HK-2 (cell line): ENCODE data around the gene PITX3.
A peak's percentile ranks its signal among the peaks of the same experiment; 100 is the strongest.
"Not testable (repeated sequence)": the region's sequence is repeated elsewhere in the genome, so short reads cannot be mapped to it uniquely, and the experiment has no call there.

Source experiments
- DNase-seq: peaks from one replicate; pipeline ENCODE4 v3.0.0-alpha.2; 2018; ENCODE audit not compliant: unreplicated experiment

Gene PITX3

GRCh38 chr10:102255404-102255803 is 14.1 kb upstream of the PITX3 start:
- no peak for DNase-seq

DNA sequence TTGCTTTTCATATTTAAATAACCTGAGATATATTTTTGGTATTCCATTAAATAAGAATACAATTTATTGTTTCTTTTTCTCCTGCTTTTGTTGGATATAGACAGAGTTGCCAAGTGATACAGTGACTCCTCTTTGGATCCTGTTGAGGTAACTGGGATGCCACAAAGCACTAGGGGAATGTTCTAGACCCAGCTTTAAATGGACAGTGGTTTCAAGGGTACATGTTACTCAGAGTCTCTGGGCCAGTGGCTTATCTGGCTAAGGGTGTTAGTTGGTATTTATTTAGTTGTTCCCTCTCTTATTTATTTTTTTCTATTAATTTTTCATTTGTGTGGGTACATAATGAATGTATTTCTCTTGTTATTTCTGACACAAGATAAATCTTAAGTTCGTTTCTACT is 13.1 kb upstream of the PITX3 start:
- DNase-seq, result no peak

- not testable (repeated sequence) for DNase-seq
Observed at GRCh38 chr10:102252508-102252907, 11.2 kb upstream of the PITX3 start.

DNA sequence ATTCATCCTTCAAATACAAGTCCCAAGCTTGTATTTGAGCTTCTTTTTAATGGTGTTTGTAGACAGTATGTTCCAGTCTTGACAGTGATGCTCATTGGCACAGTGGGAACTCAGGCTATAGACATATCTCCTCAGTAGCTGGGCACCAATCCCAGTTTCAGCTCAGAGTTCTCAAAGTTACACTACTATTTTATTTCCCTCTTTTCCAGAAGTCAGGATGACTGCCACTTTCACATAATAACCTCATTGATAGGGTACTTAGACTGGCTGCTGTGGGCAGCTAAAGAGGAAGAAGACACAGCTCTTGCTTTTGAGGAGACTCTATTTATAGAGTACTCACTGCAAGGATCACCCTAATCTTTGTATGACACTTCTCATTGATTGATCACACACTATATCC is 6.4 kb upstream of the PITX3 start:
- no peak for DNase-seq

- no peak for DNase-seq
Observed at GRCh38 chr10:102246261-102246660, 4.9 kb upstream of the PITX3 start.

DNA sequence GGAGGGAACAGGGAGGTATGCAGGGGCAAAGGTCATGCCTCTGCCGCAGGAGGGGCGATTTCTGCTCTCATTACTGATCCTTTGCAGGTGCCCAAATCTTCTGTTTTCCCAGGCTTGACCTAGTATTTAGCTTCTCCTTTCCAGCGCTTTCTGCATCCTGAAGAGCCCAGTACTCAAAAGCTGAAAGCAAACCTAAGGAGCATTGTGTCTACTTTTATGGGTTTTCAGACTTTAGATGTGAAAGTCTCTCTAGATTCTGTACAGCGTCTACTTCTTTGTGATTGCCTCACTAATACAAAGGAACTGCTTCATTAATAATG is 4.6 kb upstream of the PITX3 start:
- no peak for DNase-seq

DNA sequence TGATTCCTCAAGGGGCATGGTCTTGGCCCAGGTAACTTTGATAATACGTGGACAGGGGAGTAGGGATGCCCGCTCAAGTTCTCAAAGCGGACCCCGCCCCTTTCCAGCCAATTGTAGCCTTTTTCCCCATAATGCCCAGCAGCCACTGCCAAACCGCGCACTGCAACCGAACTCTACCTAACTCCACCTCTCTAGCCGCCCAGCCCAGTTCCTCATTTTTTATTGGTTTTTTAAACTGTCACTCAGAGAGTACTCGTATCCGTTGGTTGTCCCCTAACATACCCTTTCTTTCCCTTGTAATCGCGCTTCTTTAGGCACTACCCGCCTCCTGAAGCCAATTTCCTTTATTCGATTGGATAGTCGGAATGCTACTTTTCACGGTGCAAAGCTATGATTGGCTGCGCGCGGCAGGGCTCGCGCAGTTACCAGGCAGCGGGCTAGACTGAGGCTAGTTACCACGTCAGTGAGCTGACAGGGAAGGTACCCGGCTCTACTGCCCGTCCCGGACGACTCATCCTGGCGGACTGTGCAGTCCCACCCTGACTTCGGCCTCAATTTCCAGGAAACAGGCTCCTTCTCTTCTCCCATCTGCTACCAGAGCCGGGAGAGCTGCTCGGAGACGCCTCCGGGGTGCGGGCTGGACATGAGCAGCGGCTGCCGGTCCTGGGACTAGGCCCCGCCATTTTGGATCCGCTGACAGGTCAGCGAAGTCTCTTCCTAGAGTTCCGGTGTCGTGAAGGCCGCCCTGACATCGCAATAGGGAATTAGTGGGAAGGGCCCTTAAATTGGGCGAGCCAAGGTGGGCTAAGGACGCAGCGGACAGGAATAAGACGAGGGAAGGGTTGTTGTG is 4.0 kb upstream of the PITX3 start, which contains the start of gene GBF1:
Gene GBF1 (plus strand): TSS at position 451 of the 850 bp plus-strand sequence. CDS start 13,407 bp downstream, outside the sequence.
- DNase-seq, result peak; percentile 97

DNA sequence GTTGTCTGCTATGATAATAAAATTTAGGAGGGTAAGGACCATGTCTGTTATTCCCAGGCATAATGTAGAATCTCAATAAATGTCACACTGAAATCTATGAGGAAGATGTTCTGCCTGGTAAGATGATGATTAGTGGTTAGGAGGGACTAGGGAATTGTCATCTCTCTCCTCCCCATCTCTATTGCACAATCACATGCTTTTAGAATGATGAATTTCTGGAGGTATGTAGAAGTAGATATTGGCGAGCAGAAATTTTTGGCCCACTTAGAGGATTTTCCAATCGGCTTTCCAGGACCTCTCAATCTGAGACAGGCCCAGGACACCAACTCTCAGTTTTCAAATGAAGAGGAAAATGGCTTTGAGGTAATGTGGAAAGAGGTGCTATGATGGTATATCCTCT is 2.0 kb upstream of the PITX3 start:
- DNase-seq, result no peak

GRCh38 chr10:102242118-102242485 is 790 bp upstream of the PITX3 start:
- DNase-seq, result no peak

- no peak for DNase-seq
Observed at GRCh38 chr10:102241032-102241443, 274 bp downstream of the PITX3 start.

GRCh38 chr10:102240467-102241031 is 763 bp downstream of the PITX3 start:
- no peak for DNase-seq

DNA sequence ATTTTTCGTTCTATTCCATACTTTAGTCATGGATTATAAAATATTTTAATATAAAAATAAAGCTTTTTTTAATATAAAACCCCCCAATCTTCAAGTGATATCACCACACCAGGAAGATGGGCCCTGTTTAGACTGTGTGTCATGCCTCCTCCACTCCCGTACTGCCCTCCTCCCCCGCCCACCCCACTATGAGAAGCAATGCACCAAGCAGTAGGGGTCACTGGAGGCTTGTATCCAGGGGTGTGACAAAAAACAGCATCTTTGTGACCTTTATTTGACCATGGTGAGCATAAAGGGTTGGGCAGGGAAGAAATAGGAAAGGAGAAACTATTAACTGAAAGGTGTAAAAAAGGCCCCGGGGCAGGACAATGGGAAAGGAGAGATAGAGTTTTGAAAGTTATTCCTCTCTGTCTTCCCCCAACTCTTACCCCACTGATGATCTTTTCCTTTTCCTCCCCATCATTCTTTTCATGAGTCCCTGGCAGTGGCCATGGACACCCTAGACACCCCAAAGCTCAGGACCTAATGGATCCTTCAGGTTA is 3.5 kb downstream of the PITX3 start:
- DNase-seq, result no peak

- DNase-seq, result no peak
Observed at GRCh38 chr10:102236006-102236405, 5.3 kb downstream of the PITX3 start.

DNA sequence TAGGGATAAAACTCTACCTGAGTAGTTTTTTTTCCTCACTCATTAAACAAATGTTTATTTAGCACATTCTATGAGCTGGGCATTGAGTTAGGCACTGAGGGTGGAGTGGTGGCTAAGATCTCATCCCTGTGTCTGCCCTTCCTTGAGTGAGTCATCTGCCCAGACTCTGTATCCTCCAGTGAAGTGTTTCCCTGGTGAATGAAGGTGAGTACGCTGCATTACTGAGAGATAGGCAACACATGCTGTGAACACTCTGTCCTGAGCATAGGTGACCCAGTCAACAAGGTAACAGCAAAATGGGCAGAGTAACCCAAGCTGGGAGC is 5.8 kb downstream of the PITX3 start:
- DNase-seq, result peak; percentile 53

DNA sequence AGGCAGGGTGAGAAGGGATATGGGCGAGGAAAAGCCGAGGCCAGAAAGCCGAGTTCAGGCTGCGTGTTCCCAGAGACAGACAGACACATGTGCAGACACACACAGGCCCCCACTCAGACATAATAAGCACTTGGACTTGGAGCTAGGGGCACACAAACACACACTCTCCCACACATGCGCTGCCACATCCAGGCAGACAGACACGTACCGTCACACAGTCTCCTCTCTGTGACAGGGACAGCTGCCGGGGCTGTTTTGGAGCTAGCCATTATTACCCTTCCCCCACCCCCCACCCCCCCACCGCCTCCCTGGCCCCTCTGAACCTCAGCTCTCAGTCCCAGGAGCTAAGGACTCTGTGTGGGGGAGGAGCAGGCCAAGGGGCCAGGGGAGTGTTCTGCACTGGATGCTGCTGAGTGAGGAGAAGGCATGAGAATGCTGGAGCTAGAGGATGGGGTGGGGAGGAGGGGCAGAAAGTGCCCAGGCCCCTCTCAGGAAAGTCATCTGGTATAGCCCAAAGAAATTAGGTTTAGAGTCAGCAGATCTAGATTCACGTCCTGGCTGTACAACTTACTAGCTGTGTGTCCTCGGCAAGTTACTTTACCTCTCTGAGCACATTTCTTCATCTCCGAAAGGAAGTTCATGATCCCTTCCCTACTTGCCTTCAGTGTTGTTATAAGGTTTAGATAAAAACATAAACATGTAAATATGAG is 6.3 kb downstream of the PITX3 start:
- DNase-seq, result no peak

DNA sequence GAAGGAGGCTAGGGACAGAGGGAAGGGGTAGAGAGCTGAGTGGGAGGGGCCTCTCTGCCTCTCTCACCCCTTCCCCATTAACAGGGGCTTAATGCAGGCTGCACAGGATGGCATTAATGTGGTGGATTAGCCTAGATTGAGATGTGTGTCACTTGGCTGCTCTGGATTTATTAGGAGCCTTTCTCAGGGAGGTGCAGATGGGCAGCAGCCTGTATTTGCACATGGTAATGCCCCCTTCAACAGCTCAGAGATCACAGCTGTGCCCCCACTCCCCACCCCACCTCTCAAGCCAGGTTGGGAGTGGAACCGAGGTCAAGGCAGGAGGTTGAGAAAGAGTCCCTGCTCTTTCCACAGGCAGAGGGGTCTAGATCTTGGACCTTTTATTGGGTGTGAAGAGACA is 7.3 kb downstream of the PITX3 start:
- DNase-seq, result no peak

DNA sequence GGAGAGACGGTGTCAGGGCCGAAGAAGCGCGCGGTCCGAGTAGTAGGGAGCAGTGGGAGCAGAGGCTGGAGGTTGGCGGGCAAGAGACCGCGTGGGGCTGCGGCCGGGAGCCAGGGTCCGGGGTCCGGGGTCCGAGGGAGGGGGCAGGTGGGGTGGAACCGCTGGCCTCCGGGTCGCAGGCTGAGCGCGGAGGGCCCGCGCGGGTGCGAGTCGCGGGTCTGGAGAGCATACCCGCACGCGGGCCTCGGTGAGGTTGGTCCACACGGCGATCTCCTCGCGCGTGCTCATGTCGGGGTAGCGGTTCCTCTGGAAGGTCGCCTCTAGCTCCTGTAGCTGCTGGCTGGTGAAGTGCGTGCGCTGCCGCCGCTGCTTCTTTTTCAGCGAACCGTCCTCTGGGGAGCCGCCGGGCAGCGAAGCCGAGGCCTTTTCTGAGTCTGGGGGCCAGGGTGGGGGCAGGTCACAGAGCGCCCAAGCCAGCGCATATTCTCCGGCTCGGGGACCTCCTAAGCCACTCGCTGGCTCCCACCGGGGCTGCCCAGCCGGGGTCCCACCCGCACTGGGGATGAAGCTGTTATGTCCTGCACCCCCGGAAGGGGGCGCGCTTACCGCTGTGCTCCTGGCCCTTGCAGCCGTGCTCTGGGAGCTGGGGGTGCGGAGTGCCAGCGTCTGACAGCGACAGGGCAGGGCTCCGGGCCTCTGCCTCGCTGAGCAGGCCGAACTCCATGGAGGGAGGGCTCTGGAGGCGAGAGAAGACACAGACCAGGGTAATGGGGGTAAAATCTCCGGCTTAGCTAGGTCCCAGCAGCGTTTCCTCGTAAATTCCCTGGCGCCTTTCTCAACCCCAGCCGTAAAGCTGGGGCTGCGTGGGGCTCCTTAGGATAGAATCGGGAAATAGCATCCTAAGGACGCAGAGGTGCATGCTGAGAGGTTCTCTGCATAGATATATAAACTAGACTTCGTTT is 9.7 kb downstream of the PITX3 start:
- DNase-seq, result peak; percentile 90

DNA sequence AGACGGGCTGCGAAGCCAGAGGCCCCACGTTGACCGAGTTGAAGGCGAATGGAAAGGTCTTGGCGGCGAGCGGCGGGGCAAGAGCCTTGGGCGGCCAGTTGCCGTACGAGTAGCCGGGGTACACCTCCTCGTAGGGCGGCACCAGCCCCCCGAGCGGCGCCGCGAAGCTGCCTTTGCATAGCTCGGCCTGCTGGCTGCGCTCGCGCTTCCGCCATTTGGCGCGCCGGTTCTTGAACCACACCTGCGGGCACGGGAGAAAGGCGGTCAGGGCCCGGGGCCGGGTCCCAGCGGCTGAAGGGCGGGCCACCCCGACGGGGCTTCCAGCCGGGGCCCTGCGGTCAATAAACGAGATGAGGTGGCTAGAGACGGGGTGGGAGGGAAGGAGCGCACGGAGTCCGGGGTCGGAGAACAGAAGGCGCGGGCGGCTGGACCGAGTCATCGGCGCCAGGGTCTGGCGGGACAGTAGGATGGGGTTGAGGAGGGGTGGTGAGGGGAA is 10.4 kb downstream of the PITX3 start:
- DNase-seq, result peak; percentile 84

DNA sequence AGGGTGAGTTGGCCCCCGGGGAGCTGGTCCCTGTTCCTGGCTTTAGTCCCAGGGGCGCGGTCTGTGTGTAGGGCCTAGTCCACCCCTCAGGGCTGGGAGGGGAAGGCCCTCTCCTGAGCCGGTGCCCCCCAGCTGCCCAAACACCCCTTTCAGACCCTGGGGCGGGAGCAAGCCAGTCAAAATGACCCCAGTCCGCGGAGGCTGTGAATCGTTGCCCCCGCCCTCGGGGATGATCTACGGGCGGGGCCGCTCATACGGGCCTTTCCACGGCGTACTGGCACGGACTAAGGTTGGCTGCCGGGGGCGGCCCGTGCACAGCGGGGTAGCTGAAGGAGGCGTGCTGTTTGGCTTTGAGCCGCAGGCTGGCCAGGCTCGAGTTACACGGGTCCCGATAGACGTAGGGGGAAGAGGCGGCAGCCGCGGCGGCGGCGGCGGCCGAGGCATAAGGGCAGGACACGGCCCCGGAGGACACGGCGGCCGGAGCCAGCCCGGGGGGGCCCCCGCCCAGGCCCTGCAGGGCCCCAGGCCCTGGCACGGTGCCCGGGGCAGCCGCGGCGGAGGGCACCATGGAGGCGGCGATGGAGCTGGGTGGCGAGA is 10.9 kb downstream of the PITX3 start:
- DNase-seq, result peak; percentile 88

- peak; percentile 95 for DNase-seq
Observed at GRCh38 chr10:102229810-102230263, 11.5 kb downstream of the PITX3 start.

GRCh38 chr10:102227050-102227449 is 14.3 kb downstream of the PITX3 start:
- no peak for DNase-seq
